IMR-90 (cell line): Measurements from ENCODE around the gene AMTN.

Experiments used
- BHLHE40 ChIP-seq: fragments of 150-350 bp; IDR thresholded peaks from 2 replicates; pipeline ENCODE4 v1.6.1; 2016; ENCODE audit warnings: mild to moderate bottlenecking, low read depth, low read length
- CTCF ChIP-seq: conservative IDR thresholded peaks from 2 replicates; pipeline ENCODE4 v1.5.1; 2012; ENCODE audit warnings: mild to moderate bottlenecking, low read depth, low read length, improper control_type of control experiment
- MAZ ChIP-seq: IDR thresholded peaks from 2 replicates; pipeline ENCODE4 v1.6.1; 2012; ENCODE audit warnings: low read depth, mild to moderate bottlenecking, low read length, improper control_type of control experiment, moderate library complexity, borderline replicate concordance
- NFE2L2 ChIP-seq: fragments of 150-350 bp; IDR thresholded peaks from 2 replicates; pipeline ENCODE4 v1.6.1; 2016; ENCODE audit warnings: low read depth, mild to moderate bottlenecking, low read length
- POLR2A ChIP-seq: IDR thresholded peaks from 2 replicates; pipeline ENCODE4 v1.6.1; 2012; ENCODE audit warnings: mild to moderate bottlenecking, low read depth, low read length
- RAD21 ChIP-seq: IDR thresholded peaks from 2 replicates; pipeline ENCODE4 v1.6.1; 2012; ENCODE audit warnings: low read length, improper control_type of control experiment
- SMC3 ChIP-seq: fragments of 150-350 bp; IDR thresholded peaks from 2 replicates; pipeline ENCODE4 v1.6.1; 2016; ENCODE audit warnings: low read depth, mild to moderate bottlenecking, antibody characterized with exemption, low read length, moderate library complexity

- no peak for TF ChIP-seq CTCF
- no peak for TF ChIP-seq MAZ
- no peak for TF ChIP-seq POLR2A
- no peak for TF ChIP-seq RAD21
- TF ChIP-seq SMC3, result no peak
- no peak for TF ChIP-seq BHLHE40
- no peak for TF ChIP-seq NFE2L2
Measured at GRCh38 chr4:70518269-70518668, at the start of gene AMTN.
